ENCODE results near the gene ANKH. TPM values are rescaled to one million over a fixed set of nuclear protein-coding genes. Genes with fewer than 3 reads are reported as not detected.

Gene ANKH
- polyA plus RNA-seq, 2 of the 4 experiments (the other 2 are of a cell fraction): 11.7 to 17.3 TPM

- ATAC-seq (no peak), DNase-seq (ENCODE audit: low read depth in 1 of 2, low spot score in 1 of 2) (no peak), FAIRE-seq (no peak)
- Histone ChIP-seq H3K9me3 (no peaks in the 10 kb centered on the region), H3K27ac (no peak overlapping the region), H3K4me3 (no peak overlapping the region), H3K4me2 (no peak overlapping the region), H3K4me1 (no peaks in the 10 kb centered on the region)
- TF ChIP-seq REST (IDR thresholded peaks at IDR 0.05) (no peak), HEYL (CRISPR knock-in tag; IDR thresholded peaks at IDR 0.05) (no peak), ZSCAN20 (CRISPR knock-in tag; IDR thresholded peaks at IDR 0.05) (no peak), HOXA7 (CRISPR knock-in tag; IDR thresholded peaks at IDR 0.05) (no peak)
- ChIA-PET POLR2A (no interaction called here), CTCF (interaction anchor here (1.4 kb wide), 2 partner anchors 133 to 144 kb away, joined by 3 to 4 read pairs; no protein-coding TSS in a partner anchor)
- WGBS (ENCODE audit: missing lambda C conversion rate): 87% methylated on average over 7 of the region's 7 CpGs
These were observed 11.6 kb downstream of the ANKH start for GRCh38 chr5:14859980-14860379.

GRCh38 chr5:14859150-14859549 is 12.4 kb downstream of the ANKH start:
- H3K4me3 ChIP-seq: no peak overlapping the region

DNA sequence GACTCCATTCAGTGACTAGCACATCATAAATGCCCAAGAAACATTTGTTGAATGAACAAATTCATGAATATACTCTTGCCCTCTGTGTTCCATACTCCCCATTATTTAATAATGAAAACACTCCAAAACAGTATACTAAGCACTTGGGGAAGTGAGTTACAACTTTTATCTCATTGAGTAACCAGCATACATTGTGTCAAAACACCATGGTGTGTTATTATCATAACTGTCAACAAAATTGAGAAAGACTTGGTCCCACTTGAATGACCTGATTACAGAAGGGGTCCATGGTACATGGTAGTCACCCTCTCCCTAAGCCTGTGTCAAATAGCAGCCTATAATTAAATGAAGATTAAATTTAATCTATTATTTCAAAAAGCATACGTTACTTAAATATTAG is 16.2 kb downstream of the ANKH start:
- ATAC-seq (no peak), DNase-seq (ENCODE audit: low read depth in 1 of 2, low spot score in 1 of 2) (no peak), FAIRE-seq (no peak)
- Histone ChIP-seq H3K4me1 (peaks cover 6% of the 10 kb centered on the region; the same call in 1 of the 3 replicates), H3K9me3 (no peaks in the 10 kb centered on the region), H3K4me2 (no peak overlapping the region), H3K27ac (no peak overlapping the region), H3K4me3 (no peak overlapping the region)
- ChIA-PET CTCF (interaction anchor here (1.0 kb wide), 1 partner anchor 148 kb away, joined by 3 read pairs; no protein-coding TSS in a partner anchor), POLR2A (no interaction called here)
- 86% methylated on average over 1 of the region's 1 CpG for WGBS (ENCODE audit: missing lambda C conversion rate)
- no peak for TF ChIP-seq HOXB13 (CRISPR knock-in tag; IDR thresholded peaks at IDR 0.05; ENCODE audit: low read depth)
- TF ChIP-seq JUNB (IDR thresholded peaks at IDR 0.05): no peak
- TF ChIP-seq RARB (CRISPR knock-in tag; IDR thresholded peaks at IDR 0.05): no peak
- TF ChIP-seq JUN (IDR thresholded peaks at IDR 0.05): no peak
- TF ChIP-seq HOXB5 (CRISPR knock-in tag; IDR thresholded peaks at IDR 0.05): no peak
- TF ChIP-seq, protein P1, sequence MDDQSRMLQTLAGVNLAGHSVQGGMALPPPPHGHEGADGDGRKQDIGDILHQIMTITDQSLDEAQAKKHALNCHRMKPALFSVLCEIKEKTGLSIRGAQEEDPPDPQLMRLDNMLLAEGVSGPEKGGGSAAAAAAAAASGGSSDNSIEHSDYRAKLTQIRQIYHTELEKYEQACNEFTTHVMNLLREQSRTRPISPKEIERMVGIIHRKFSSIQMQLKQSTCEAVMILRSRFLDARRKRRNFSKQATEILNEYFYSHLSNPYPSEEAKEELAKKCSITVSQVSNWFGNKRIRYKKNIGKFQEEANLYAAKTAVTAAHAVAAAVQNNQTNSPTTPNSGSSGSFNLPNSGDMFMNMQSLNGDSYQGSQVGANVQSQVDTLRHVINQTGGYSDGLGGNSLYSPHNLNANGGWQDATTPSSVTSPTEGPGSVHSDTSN (IDR thresholded peaks at IDR 0.05): no peak
- no peak for TF ChIP-seq SMC3 (IDR thresholded peaks at IDR 0.05)
- no peak for TF ChIP-seq CEBPB (IDR thresholded peaks at IDR 0.05)
- TF ChIP-seq ELK1 (IDR thresholded peaks at IDR 0.05; ENCODE audit: low read depth, low read length): no peak
- TF ChIP-seq MAX (IDR thresholded peaks at IDR 0.05): no peak
- TF ChIP-seq RAD21 (conservative IDR thresholded peaks at IDR 0.05 in 1 of 2, IDR thresholded peaks at IDR 0.05 in 1 of 2): no peak

More at GRCh38 chr5:14859150-14859549, 12.4 kb downstream of the ANKH start:
- no peak overlapping the region for H3K4me2 ChIP-seq
- WGBS (ENCODE audit: missing lambda C conversion rate): 92% methylated on average over 1 of the region's 1 CpG
- H3K27ac ChIP-seq: no peak overlapping the region
- DNase-seq (ENCODE audit: low read depth in 1 of 2, low spot score in 1 of 2) (no peak), FAIRE-seq (no peak), ATAC-seq (no peak)
- no peaks in the 10 kb centered on the region for H3K4me1 ChIP-seq
- POLR2A ChIA-PET: no interaction called here
- no peaks in the 10 kb centered on the region for H3K9me3 ChIP-seq
- CTCF ChIA-PET: interaction anchor here (1.4 kb wide), 1 partner anchor 145 kb away, joined by 4 read pairs; no protein-coding TSS in a partner anchor
- no peak for TF ChIP-seq GATA3 (IDR thresholded peaks at IDR 0.05; ENCODE audit: borderline replicate concordance)
